AG04449 (cell line): ENCODE measurements around the gene LRRN3.

Experiments used
- CTCF ChIA-PET: fragments of 350-600 bp; formaldehyde crosslinking; extraction: SDS; loops from one replicate; lab custom pipeline; 2021; ENCODE audit warnings: antibody characterized with exemption; lab: Yijun Ruan, JAX
- POLR2A ChIA-PET: fragments of 400-600, 350-600 bp; formaldehyde crosslinking; extraction: SDS; loops from one replicate; lab custom pipeline; 2020; ENCODE audit warnings: antibody characterized with exemption, inconsistent platforms; lab: Yijun Ruan, JAX
- DNase-seq: peaks from one replicate; pipeline ENCODE4 v3.0.0-alpha.2; 2010; ENCODE audit warnings: low read depth, low spot score
- H3K4me3 ChIP-seq: 2 replicates; pipeline ENCODE4 v1.5.1; 2011; ENCODE audit warnings: low read depth, mild to moderate bottlenecking, control low read depth, low read length
- CTCF ChIP-seq: IDR thresholded peaks from one replicate; pipeline ENCODE4 v1.5.1; 2011; ENCODE audit warnings: mild to moderate bottlenecking, moderate library complexity, low read length, control low read depth, inconsistent platforms; ENCODE audit not compliant: insufficient read depth; ENCODE audit errors: missing control alignments

The LRRN3 gene

GRCh38 chr7:111096997-111097396 is 6.1 kb downstream of the LRRN3 start:
- no peak for DNase-seq
- no peak for TF ChIP-seq CTCF
- no peak overlapping the region for H3K4me3 ChIP-seq
- CTCF ChIA-PET, result interaction anchor here (0.6 to 2.7 kb wide), 3 partner anchors 9 to 49 kb away, joined by 3 to 6 read pairs (median 3); no protein-coding TSS in a partner anchor
- POLR2A ChIA-PET, result no interaction called here

GRCh38 chr7:111098011-111098925 is 7.3 kb downstream of the LRRN3 start:
- ChIA-PET POLR2A (no interaction called here), CTCF (interaction anchor here (0.7 to 2.7 kb wide), 13 partner anchors 10 to 1255 kb away, joined by 3 to 7 read pairs (median 4); no protein-coding TSS in a partner anchor)
- DNase-seq, result no peak

GRCh38 chr7:111098926-111099250 is 8.0 kb downstream of the LRRN3 start:
- no peak for TF ChIP-seq CTCF
- CTCF ChIA-PET, result interaction anchor here (0.6 to 2.6 kb wide), 14 partner anchors 10 to 1256 kb away, joined by 3 to 7 read pairs (median 4); no protein-coding TSS in a partner anchor
- no peak overlapping the region for H3K4me3 ChIP-seq
- no peak for DNase-seq
- POLR2A ChIA-PET, result no interaction called here

More at GRCh38 chr7:111098011-111098925, 7.3 kb downstream of the LRRN3 start:
- TF ChIP-seq CTCF, result peak; percentile 67
- H3K4me3 ChIP-seq, result no peak overlapping the region

GRCh38 chr7:111101856-111102646 is 11.1 kb downstream of the LRRN3 start:
- no peak overlapping the region for H3K4me3 ChIP-seq
- CTCF ChIA-PET, result no interaction called here
- no peak for DNase-seq
- POLR2A ChIA-PET, result no interaction called here
- TF ChIP-seq CTCF, result no peak

GRCh38 chr7:111103136-111103535 is 12.2 kb downstream of the LRRN3 start:
- no peak for DNase-seq
- ChIA-PET POLR2A (no interaction called here), CTCF (no interaction called here)
- no peak overlapping the region for H3K4me3 ChIP-seq
- TF ChIP-seq CTCF, result no peak
